Activated CD4-positive, alpha-beta T cell treated with anti-CD3 and anti-CD28 coated beads, Interleukin-2, Interleukin-4, amounts not matched to agents 100 ng/mL and 50 ng/mL, durations not matched to agents 16 hours and 8 hours (primary cell): ENCODE data around the gene LCAT.
A peak's percentile ranks its signal among the peaks of the same experiment; 100 is the strongest.

Experiments
- DNase-seq: peaks from one replicate; pipeline ENCODE4 v3.0.0-alpha.2; 2020; ENCODE audit warnings: low spot score

The LCAT gene

DNA sequence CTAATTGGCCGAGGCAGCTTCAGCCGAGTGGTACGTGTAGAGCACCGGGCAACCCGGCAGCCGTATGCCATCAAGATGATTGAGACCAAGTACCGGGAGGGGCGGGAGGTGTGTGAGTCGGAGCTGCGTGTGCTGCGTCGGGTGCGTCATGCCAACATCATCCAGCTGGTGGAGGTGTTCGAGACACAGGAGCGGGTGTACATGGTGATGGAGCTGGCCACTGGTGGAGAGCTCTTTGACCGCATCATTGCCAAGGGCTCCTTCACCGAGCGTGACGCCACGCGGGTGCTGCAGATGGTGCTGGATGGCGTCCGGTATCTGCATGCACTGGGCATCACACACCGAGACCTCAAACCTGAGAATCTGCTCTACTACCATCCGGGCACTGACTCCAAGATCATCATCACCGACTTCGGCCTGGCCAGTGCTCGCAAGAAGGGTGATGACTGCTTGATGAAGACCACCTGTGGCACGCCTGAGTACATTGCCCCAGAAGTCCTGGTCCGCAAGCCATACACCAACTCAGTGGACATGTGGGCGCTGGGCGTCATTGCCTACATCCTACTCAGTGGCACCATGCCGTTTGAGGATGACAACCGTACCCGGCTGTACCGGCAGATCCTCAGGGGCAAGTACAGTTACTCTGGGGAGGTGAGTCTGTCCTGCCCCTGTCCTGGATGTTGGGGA, 34.7 kb downstream of the LCAT start:
- DNase-seq = no peak

GRCh38 chr16:67907397-67908180, 36.3 kb downstream of the LCAT start:
- DNase-seq = no peak

- no peak for DNase-seq
Measured at GRCh38 chr16:67902831-67903230, 41.1 kb downstream of the LCAT start.

GRCh38 chr16:67901734-67902133, 42.2 kb downstream of the LCAT start:
- DNase-seq = no peak

GRCh38 chr16:67897231-67897630, 46.7 kb downstream of the LCAT start:
- no peak for DNase-seq

GRCh38 chr16:67893743-67894399, 50.0 kb downstream of the LCAT start:
- DNase-seq = no peak

- DNase-seq = peak; percentile 97
Measured at GRCh38 chr16:67892899-67893742, 50.8 kb downstream of the LCAT start, which contains the start of gene PSKH1. TSS of gene PSKH1 (plus strand) at chr16:67893254. CDS start at chr16:67908750, 15,496 bp downstream.

DNA sequence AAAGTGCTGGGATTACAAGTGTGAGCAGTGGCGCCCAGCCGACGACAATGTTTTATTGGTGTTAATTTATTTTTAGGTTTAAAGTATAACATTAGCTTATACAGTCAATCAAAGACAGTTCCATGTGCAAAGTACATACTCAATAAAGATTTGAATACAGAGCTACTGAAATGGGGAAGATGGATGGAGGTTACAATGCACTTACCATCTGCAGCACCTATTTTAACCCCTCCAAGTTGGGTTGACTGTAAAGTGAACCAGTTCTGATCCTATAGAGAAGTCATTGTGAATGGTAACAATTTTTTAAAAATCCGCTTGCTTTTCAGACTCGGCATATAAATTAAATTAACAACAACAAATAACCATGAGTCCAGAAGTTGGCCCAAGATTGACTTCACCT, 51.5 kb downstream of the LCAT start:
- no peak for DNase-seq
